Brain microvascular endothelial cell (primary cell): ENCODE results near the gene HPCAL4.

Experiments used
- DNase-seq: peaks from one replicate; pipeline ENCODE4 v3.0.0-alpha.2; 2020
- H3K27ac ChIP-seq: fragments of 250-450 bp; sonication (Bioruptor Pico); 2 replicates; pipeline ENCODE4 v1.5.1; 2020; ENCODE audit warnings: mild to moderate bottlenecking, moderate library complexity
- H3K27me3 ChIP-seq: fragments of 250-450 bp; sonication (Bioruptor Pico); replicated peaks from 2 replicates; pipeline ENCODE4 v1.5.1; 2020; ENCODE audit warnings: mild to moderate bottlenecking
- H3K36me3 ChIP-seq: fragments of 250-450 bp; sonication (Bioruptor Pico); replicated peaks from 2 replicates; pipeline ENCODE4 v1.5.1; 2020; ENCODE audit warnings: mild to moderate bottlenecking
- H3K4me3 ChIP-seq: 2 replicates; pipeline ENCODE4 v1.5.1; 2011; ENCODE audit warnings: low read depth, mild to moderate bottlenecking, control low read depth, low read length, moderate library complexity
- in situ Hi-C: cut with HindIII; loops from 2 replicates; pipeline ENCODE4 v1.10.0; 2017; ENCODE audit warnings: low sequenced_read_pairs, low pct_ligation_motif_present
- TF ChIP-seq, protein P1 (sequence below): IDR thresholded peaks from 2 replicates; pipeline ENCODE4 v1.5.1; 2011; ENCODE audit warnings: low read depth, mild to moderate bottlenecking, moderate library complexity, low read length, control low read depth, inconsistent platforms; ENCODE audit errors: missing control alignments

Gene HPCAL4

DNA sequence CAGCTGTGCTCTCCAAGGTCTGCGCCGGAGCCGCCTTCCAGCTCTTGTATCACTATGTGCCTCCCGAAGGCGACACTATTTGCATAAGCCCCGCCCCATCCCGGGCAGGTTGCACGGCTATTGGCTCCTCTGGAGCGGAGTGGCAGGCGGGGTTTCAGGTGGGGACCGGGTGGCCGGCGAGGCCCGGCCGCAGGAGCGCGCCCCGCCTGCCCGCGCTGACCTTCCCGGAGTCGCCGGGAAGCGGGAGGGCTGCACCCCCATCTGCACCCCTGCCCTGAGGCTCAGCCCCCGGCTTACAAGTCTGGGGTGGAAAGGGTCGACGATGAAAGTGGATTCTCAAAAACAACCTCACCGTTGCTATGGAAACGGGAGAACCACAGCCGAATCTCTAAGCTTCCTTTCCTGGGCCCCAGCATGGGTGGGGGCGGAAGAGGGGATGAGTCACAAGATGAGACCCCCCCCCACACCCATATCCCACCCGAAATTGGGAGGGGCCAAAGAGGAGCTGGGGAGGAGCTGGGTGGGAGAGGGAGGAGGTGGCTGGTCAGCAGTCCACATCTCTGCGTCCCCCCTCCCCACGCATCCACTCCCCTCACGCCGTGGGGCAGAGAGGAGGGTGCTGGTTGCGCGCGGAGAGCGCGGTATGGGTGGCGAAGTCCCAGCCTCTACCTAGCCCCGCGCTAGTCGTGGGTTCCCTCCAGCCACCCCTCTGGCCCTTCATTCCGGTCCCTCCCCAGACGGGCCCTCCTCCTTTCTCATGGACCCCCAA is at the start of gene HPCAL4:
Gene HPCAL4 (minus strand): TSS at position 51 of the 769 bp plus-strand sequence. CDS start 6,830 bp downstream, outside the sequence.
- H3K4me3 ChIP-seq = peak within 1 kb of the TSS; percentile 35
- peaks cover 65% of the 10 kb centered on the region for H3K27me3 ChIP-seq
- TF ChIP-seq, protein P1, sequence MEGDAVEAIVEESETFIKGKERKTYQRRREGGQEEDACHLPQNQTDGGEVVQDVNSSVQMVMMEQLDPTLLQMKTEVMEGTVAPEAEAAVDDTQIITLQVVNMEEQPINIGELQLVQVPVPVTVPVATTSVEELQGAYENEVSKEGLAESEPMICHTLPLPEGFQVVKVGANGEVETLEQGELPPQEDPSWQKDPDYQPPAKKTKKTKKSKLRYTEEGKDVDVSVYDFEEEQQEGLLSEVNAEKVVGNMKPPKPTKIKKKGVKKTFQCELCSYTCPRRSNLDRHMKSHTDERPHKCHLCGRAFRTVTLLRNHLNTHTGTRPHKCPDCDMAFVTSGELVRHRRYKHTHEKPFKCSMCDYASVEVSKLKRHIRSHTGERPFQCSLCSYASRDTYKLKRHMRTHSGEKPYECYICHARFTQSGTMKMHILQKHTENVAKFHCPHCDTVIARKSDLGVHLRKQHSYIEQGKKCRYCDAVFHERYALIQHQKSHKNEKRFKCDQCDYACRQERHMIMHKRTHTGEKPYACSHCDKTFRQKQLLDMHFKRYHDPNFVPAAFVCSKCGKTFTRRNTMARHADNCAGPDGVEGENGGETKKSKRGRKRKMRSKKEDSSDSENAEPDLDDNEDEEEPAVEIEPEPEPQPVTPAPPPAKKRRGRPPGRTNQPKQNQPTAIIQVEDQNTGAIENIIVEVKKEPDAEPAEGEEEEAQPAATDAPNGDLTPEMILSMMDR = no peak
- H3K36me3 ChIP-seq = no peaks in the 10 kb centered on the region
- in situ Hi-C loops = no loop called here
- no peak within 1 kb of the TSS for H3K27ac ChIP-seq
- DNase-seq = peak; percentile 72

DNA sequence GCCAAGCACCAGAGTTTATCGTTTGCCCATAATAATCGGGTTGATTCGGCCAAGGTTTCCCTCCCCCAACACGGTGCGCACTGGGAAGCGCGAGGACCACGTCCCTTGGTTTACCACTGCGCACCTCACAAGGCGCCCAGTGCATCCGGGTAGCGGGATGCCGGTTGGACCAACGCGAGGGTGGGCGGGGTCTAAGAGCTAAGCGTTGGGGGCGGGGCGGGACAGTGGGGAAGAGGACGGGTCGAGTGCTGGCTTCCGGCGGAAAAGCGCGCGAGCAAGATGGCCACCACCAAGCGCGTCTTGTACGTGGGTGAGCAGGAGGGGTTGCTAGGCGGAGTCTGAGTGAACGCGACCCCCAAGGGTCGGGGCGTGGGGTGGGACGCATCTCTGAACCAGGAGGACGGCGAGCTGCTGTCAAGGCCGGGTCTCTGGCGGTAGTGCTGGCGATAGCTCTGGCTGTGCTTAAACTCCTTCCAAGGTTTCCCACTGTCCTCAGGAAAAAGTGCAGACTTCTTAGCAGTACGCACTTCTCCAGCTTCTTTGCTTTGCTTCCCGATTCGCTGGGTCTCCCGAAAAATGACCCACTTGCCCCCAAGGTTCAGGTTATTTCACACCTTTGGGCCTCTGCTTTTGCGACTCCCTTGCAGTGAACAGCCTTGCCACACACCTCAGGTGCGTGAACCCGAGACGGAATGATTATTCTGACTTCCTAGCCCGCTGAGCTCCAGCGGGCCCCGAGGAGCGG is 47.6 kb upstream of the HPCAL4 start, which contains the start of gene PPIE:
Gene PPIE (plus strand): TSS at position 261 of the 745 bp plus-strand sequence. CDS start 19 bp downstream, at position 280.
- in situ Hi-C loops = no loop called here
- TF ChIP-seq, protein P1 = no peak
- Histone ChIP-seq H3K4me3 (peak within 1 kb of the TSS; percentile 96), H3K27ac (peak within 1 kb of the TSS; percentile 45), H3K27me3 (peaks cover 2% of the 10 kb centered on the region), H3K36me3 (peaks cover 11% of the 10 kb centered on the region)
- DNase-seq = peak; percentile 88

GRCh38 chr1:39737546-39738169 is 46.4 kb upstream of the HPCAL4 start:
- H3K27ac ChIP-seq = peak overlapping the region; percentile 45
- H3K36me3 ChIP-seq = peaks cover 5% of the 10 kb centered on the region
- H3K27me3 ChIP-seq = peaks cover 12% of the 10 kb centered on the region
- DNase-seq = peak; percentile 96
- TF ChIP-seq, protein P1 = no peak
- H3K4me3 ChIP-seq = no peak overlapping the region
- in situ Hi-C loops = no loop called here

- DNase-seq = no peak
- Histone ChIP-seq H3K27ac (no peak overlapping the region), H3K4me3 (no peak overlapping the region), H3K27me3 (peaks cover 13% of the 10 kb centered on the region), H3K36me3 (no peaks in the 10 kb centered on the region)
- in situ Hi-C loops = no loop called here
- TF ChIP-seq, protein P1 = no peak
These were observed 44.5 kb upstream of the HPCAL4 start for GRCh38 chr1:39735731-39736130.

GRCh38 chr1:39733161-39733560 is 41.9 kb upstream of the HPCAL4 start:
- H3K4me3 ChIP-seq = no peak overlapping the region
- no peak overlapping the region for H3K27ac ChIP-seq
- DNase-seq = no peak
- in situ Hi-C loops = no loop called here
- H3K27me3 ChIP-seq = peaks cover 18% of the 10 kb centered on the region
- no peaks in the 10 kb centered on the region for H3K36me3 ChIP-seq
- TF ChIP-seq, protein P1 = no peak
